Keratinocyte (primary cell): ENCODE data around the gene ODAD2. TPM values are rescaled to one million over a fixed set of nuclear protein-coding genes. Genes with fewer than 3 reads are reported as not detected.

Experiments
- DNase-seq: peaks from one replicate; pipeline ENCODE4 v3.0.0-alpha.2; 2011; ENCODE audit warnings: low read depth, missing footprints, low spot score
- FAIRE-seq: peaks from 2 replicates; lab custom pipeline; 2011; peaks lifted over from hg19 to GRCh38; lab: Jason Lieb, UNC
- H2AFZ ChIP-seq: 2 replicates; pipeline ENCODE4 v1.6.0; 2012; ENCODE audit warnings: low read length, control low read depth, inconsistent platforms; ENCODE audit not compliant: control insufficient read depth
- H3K27ac ChIP-seq: 2 replicates; pipeline ENCODE4 v1.5.1; 2011; ENCODE audit warnings: low read length; ENCODE audit not compliant: control insufficient read depth, insufficient read depth
- H3K27me3 ChIP-seq: 3 replicates; pipeline ENCODE4 v1.6.0; 2011; ENCODE audit warnings: low read length; ENCODE audit not compliant: control insufficient read depth, insufficient read depth; ENCODE audit errors: extremely low read depth
- H3K36me3 ChIP-seq, 2 experiments: 2 replicates in 1 of 2; 3 replicates in 1 of 2; pipeline ENCODE4 v1.5.1; 2011; ENCODE audit warnings: low read length in 2 of 2, mild to moderate bottlenecking in 1 of 2; ENCODE audit not compliant: control insufficient read depth in 2 of 2, insufficient read depth in 2 of 2; ENCODE audit errors: extremely low read depth in 1 of 2
- H3K4me1 ChIP-seq: 3 replicates; pipeline ENCODE4 v1.5.1; 2011; ENCODE audit warnings: low read length; ENCODE audit not compliant: control insufficient read depth, insufficient read depth; ENCODE audit errors: extremely low read depth
- H3K4me2 ChIP-seq: 3 replicates; pipeline ENCODE4 v1.6.0; 2011; ENCODE audit warnings: low read depth, low read length; ENCODE audit not compliant: control insufficient read depth, insufficient read depth; ENCODE audit errors: extremely low read depth
- H3K4me3 ChIP-seq, 3 experiments: fragments of 200-600 bp in 1 of 3; sonication (generic) in 1 of 3; 2 replicates in 2 of 3; 3 replicates in 1 of 3; pipeline ENCODE4 v1.5.1; 2011 to 2016; ENCODE audit warnings: low read length in 3 of 3, mild to moderate bottlenecking in 3 of 3, control low read depth in 2 of 3, inconsistent platforms in 1 of 3, low read depth in 1 of 3, mixed read lengths in 1 of 3, mixed run types in 1 of 3, moderate library complexity in 1 of 3; ENCODE audit not compliant: control insufficient read depth in 2 of 3, insufficient read depth in 2 of 3; ENCODE audit errors: extremely low read depth in 1 of 3
- H3K79me2 ChIP-seq: 2 replicates; pipeline ENCODE4 v1.6.0; 2012; ENCODE audit warnings: low read length; ENCODE audit not compliant: control insufficient read depth, insufficient read depth
- H3K9ac ChIP-seq: 3 replicates; pipeline ENCODE4 v1.6.0; 2011; ENCODE audit warnings: low read length; ENCODE audit not compliant: control insufficient read depth, insufficient read depth; ENCODE audit errors: extremely low read depth
- H3K9me1 ChIP-seq: 3 replicates; pipeline ENCODE4 v1.6.0; 2011; ENCODE audit warnings: low read length; ENCODE audit not compliant: control insufficient read depth, insufficient read depth; ENCODE audit errors: extremely low read depth
- H3K9me3 ChIP-seq: 2 replicates; pipeline ENCODE4 v1.5.1; 2012; ENCODE audit warnings: low read depth, low read length; ENCODE audit not compliant: control insufficient read depth
- H4K20me1 ChIP-seq: 3 replicates; pipeline ENCODE4 v1.6.0; 2011; ENCODE audit warnings: low read length; ENCODE audit not compliant: control insufficient read depth, insufficient read depth; ENCODE audit errors: extremely low read depth
- EZH2 ChIP-seq: IDR thresholded peaks from one replicate; pipeline ENCODE4 v1.6.1; 2012; ENCODE audit warnings: inconsistent platforms, mild to moderate bottlenecking, low read length, moderate library complexity
- dilution Hi-C: fragments of 300-500 bp; cut with MboI; formaldehyde crosslinking; loops from one replicate; pipeline ENCODE4 v1.7.0; 2020; ENCODE audit warnings: low sequenced_read_pairs; ENCODE audit not compliant: extremely low pct_ligation_motif_present
- polyA plus RNA-seq, 5 experiments: library from polyadenylated mRNA; depleted of rRNA in 3 of 5; stranded (reverse) in 3 of 5; stranded (forward) in 1 of 5; unstranded in 1 of 5; fragments of >200 nt; gene quantifications; 1 replicate in 1 of 5; 2 replicates in 3 of 5; 3 replicates in 1 of 5; pipeline versions ENCODE4 v1.2.1 to v1.2.3, GENCODE V29; 2011 to 2012; ENCODE audit warnings: missing spikeins in 2 of 5, low read depth in 1 of 5, low replicate concordance in 1 of 5
- TF ChIP-seq, protein P1 (sequence below), 3 experiments: IDR thresholded peaks in 1 of 3; conservative IDR thresholded peaks in 1 of 3; optimal IDR thresholded peaks in 1 of 3; 2 replicates in 2 of 3; 3 replicates in 1 of 3; pipeline versions ENCODE3 to v1.5.1; 2011; ENCODE audit warnings: low read length in 3 of 3, mild to moderate bottlenecking in 3 of 3, moderate library complexity in 2 of 3, control low read depth in 1 of 3, inconsistent platforms in 1 of 3; ENCODE audit not compliant: insufficient read depth in 2 of 3; ENCODE audit errors: extremely low read depth in 1 of 3

Gene ODAD2
- polyA plus RNA-seq, 1 donor (not counting 4 experiments of a cell fraction or from before 2014, with no cell fraction given): not detected

DNA sequence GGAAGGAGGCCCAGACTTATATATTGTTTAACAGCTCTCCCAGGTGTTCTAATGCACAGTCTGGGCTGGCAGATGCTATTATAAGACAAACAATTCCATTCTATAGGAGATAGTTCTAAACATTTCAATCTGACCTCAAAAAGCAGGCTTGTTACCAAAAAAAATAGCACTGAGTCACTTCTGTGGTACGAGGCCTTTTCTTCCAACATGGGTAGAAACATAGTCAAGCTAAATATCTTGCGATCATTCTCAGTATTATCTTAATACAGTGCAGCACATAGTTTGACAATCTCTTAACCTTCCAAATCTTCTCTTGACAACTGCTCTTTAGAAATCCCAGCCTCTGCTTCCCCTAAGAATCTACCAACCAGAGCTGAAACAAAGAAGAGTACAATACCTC is 206.7 kb downstream of the ODAD2 start:
- Histone ChIP-seq H3K4me3 (no peak overlapping the region), H3K9ac (no peak overlapping the region), H3K4me1 (no peaks in the 10 kb centered on the region), H3K9me3 (no peaks in the 10 kb centered on the region), H3K79me2 (no peaks in the 10 kb centered on the region), H3K4me2 (no peak overlapping the region), H3K36me3 (no peaks in the 10 kb centered on the region), H3K9me1 (no peaks in the 10 kb centered on the region), H2AFZ (no peak overlapping the region), H3K27me3 (no peaks in the 10 kb centered on the region), H3K27ac (no peak overlapping the region), H4K20me1 (no peaks in the 10 kb centered on the region)
- dilution Hi-C loops: no loop called here
- no peak for TF ChIP-seq EZH2
- TF ChIP-seq, protein P1, sequence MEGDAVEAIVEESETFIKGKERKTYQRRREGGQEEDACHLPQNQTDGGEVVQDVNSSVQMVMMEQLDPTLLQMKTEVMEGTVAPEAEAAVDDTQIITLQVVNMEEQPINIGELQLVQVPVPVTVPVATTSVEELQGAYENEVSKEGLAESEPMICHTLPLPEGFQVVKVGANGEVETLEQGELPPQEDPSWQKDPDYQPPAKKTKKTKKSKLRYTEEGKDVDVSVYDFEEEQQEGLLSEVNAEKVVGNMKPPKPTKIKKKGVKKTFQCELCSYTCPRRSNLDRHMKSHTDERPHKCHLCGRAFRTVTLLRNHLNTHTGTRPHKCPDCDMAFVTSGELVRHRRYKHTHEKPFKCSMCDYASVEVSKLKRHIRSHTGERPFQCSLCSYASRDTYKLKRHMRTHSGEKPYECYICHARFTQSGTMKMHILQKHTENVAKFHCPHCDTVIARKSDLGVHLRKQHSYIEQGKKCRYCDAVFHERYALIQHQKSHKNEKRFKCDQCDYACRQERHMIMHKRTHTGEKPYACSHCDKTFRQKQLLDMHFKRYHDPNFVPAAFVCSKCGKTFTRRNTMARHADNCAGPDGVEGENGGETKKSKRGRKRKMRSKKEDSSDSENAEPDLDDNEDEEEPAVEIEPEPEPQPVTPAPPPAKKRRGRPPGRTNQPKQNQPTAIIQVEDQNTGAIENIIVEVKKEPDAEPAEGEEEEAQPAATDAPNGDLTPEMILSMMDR (optimal IDR thresholded peaks at IDR 0.05 in 1 of 3, IDR thresholded peaks at IDR 0.05 in 1 of 3, conservative IDR thresholded peaks at IDR 0.05 in 1 of 3; ENCODE audit: extremely low read depth in 1 of 3, insufficient read depth in 2 of 3, low read length in 3 of 3): no peak
- FAIRE-seq: no peak
- no peak for DNase-seq

DNA sequence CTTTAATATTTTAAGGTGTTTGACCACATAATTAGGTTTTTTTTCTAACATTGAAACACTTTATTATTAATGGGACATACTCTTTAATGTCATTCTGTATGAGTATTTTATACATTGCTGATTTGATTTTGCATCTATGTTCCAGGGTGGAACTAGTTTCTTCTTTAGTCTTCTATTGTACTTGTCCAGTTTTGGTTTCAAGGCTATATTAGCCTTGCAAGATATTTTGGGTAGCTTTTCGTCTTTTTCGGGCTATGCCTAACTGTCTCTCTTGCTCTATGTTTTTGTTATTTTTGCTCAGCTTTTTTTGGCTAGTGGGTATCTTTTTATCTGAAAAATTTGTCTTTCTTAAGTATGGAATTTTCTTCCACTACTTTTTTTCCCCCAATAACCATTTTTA is 214.6 kb downstream of the ODAD2 start:
- Histone ChIP-seq H3K4me2 (no peak overlapping the region), H3K9me3 (peaks cover 1% of the 10 kb centered on the region), H3K9me1 (no peaks in the 10 kb centered on the region), H3K4me3 (no peak overlapping the region), H3K4me1 (no peaks in the 10 kb centered on the region), H4K20me1 (no peaks in the 10 kb centered on the region), H3K27me3 (no peaks in the 10 kb centered on the region), H2AFZ (no peak overlapping the region), H3K9ac (no peak overlapping the region), H3K27ac (no peak overlapping the region), H3K36me3 (no peaks in the 10 kb centered on the region), H3K79me2 (no peaks in the 10 kb centered on the region)
- DNase-seq (no peak), FAIRE-seq (no peak)
- TF ChIP-seq, protein P1 (optimal IDR thresholded peaks at IDR 0.05 in 1 of 3, IDR thresholded peaks at IDR 0.05 in 1 of 3, conservative IDR thresholded peaks at IDR 0.05 in 1 of 3; ENCODE audit: extremely low read depth in 1 of 3, insufficient read depth in 2 of 3, low read length in 3 of 3): no peak
- TF ChIP-seq EZH2: no peak
- dilution Hi-C loops: no loop called here
